ENCODE data around the gene SLC6A9.

DNA sequence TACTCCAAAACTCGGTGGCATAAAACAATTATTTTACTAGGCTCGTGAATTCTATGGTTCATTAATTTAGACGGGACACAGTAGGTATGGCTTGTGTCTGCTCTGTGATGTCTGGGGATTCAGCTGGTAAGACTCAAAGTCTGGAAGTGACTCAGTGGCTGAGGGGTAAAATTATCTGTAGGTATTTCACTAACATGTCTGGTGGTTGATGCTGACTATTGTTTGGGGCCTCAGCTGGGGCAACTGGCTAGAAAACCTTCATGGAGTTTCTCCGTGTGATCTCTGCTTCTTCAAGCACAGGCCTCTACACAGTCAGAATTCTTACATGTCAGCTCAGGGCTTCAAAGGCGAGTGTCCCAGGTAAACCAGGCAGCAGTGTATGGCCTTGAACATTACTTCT is 46.2 kb upstream of the SLC6A9 start:
- TF ChIP-seq, protein P1, sequence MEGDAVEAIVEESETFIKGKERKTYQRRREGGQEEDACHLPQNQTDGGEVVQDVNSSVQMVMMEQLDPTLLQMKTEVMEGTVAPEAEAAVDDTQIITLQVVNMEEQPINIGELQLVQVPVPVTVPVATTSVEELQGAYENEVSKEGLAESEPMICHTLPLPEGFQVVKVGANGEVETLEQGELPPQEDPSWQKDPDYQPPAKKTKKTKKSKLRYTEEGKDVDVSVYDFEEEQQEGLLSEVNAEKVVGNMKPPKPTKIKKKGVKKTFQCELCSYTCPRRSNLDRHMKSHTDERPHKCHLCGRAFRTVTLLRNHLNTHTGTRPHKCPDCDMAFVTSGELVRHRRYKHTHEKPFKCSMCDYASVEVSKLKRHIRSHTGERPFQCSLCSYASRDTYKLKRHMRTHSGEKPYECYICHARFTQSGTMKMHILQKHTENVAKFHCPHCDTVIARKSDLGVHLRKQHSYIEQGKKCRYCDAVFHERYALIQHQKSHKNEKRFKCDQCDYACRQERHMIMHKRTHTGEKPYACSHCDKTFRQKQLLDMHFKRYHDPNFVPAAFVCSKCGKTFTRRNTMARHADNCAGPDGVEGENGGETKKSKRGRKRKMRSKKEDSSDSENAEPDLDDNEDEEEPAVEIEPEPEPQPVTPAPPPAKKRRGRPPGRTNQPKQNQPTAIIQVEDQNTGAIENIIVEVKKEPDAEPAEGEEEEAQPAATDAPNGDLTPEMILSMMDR (IDR thresholded peaks at IDR 0.05; ENCODE audit: insufficient read depth, low read length, poor library complexity, severe bottlenecking), result no peak
- TF ChIP-seq EZH2phosphoT487 (conservative IDR thresholded peaks at IDR 0.05; ENCODE audit: low read length), result no peak

Measured in SU-DHL-6 (cell line).